ENCODE results near the gene NUDCD2. TPM values are rescaled to one million over a fixed set of nuclear protein-coding genes. Genes with fewer than 3 reads are reported as not detected.

NUDCD2 gene
- total and polyA plus RNA-seq, 9 of the 15 experiments (the other 6 are each of a cell fraction or from before 2014, with no cell fraction given): 14.6 to 76.9 (median 32.5) TPM

DNA sequence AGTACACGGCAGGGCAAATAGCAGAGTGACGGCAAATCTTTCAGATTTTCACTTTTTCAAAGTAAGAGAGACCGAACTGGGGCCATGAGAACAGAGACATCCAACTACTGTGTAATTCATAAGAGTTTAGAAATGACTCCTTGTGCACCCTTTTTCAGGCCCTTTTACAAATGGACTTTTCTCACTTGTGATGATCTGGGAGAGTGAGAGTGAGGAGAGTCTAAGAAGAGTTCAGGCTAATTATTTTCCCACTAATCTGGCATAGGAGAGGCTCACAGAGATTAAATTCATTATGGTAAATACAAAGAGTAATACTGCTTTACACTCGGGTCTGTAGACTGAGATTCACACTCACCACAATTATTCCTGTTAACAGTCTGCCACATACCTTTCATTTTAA lies 23.4 kb downstream of the NUDCD2 start:
- in situ Hi-C loops (cut with MboI) (no loop called here), intact Hi-C loops (cut with micrococcal nuclease) (loop anchor here (5.0 kb wide), 1 partner anchor 921 kb away; no protein-coding TSS in a partner anchor)
- Histone ChIP-seq H3K36me3 (ENCODE audit: control insufficient read depth, insufficient read depth, low read length) (peaks cover 26% of the 10 kb centered on the region), H3K9ac (ENCODE audit: insufficient read depth in 1 of 2, low read depth in 2 of 2, low read length in 2 of 2) (peak overlapping the region; percentile 9 to 77; a peak in 3 of 4 replicates), H3K4me1 (replicated peaks in 1 of 2; ENCODE audit: control insufficient read depth in 2 of 2, insufficient read depth in 2 of 2, low read length in 2 of 2) (peaks cover 3 to 33% of the 10 kb centered on the region in 2 experiments; a peak in 4 of 5 replicates), H3K79me2 (ENCODE audit: control insufficient read depth, insufficient read depth, low read length) (peaks cover 61% of the 10 kb centered on the region), H3K9me1 (ENCODE audit: control insufficient read depth, insufficient read depth, low read length) (no peaks in the 10 kb centered on the region), H2AFZ (ENCODE audit: low read depth, low read length) (peak overlapping the region; percentile 48), H3K27me3 (ENCODE audit: control insufficient read depth in 2 of 2, insufficient read depth in 2 of 2, low read length in 2 of 2) (no peaks in the 10 kb centered on the region), H3K4me3 (peak overlapping the region; percentile 71), H3K9me3 (replicated peaks; ENCODE audit: control insufficient read depth, insufficient read depth, low read depth, low read length) (no peaks in the 10 kb centered on the region), H3K27ac (ENCODE audit: extremely low read depth, low read depth, low read length) (peak overlapping the region; percentile 59), H3K4me2 (ENCODE audit: insufficient read depth, low read length) (peak overlapping the region; percentile 68), H4K20me1 (replicated peaks; ENCODE audit: control insufficient read depth, insufficient read depth, low read length) (peaks cover 12% of the 10 kb centered on the region)
- CTCF ChIA-PET (ENCODE audit: low intra/inter-chr PET ratio): interaction anchor here (1.2 kb wide), 1 partner anchor 15 kb away, joined by 3 read pairs; no protein-coding TSS in a partner anchor
- no peak for FAIRE-seq
- WGBS (ENCODE audit: insufficient coverage, low coverage, missing lambda C conversion rate): 2% methylated on average over 4 of the region's 4 CpGs
- no TSS peak for BruUV-seq (replicated peaks)
- peak; percentile 10 for ATAC-seq
- peak in 1 of 4 experiments; percentile 28 for DNase-seq (ENCODE audit: extremely low read depth in 1 of 4, low spot score in 3 of 4)
- POLR2A ChIA-PET: no interaction called here
- TF ChIP-seq DPF2 (IDR thresholded peaks at IDR 0.05): no peak
- TF ChIP-seq MLLT1 (IDR thresholded peaks at IDR 0.05): no peak; a peak in 1 of 4 replicates
- TF ChIP-seq CBFA2T2 (conservative IDR thresholded peaks at IDR 0.05): no peak
- TF ChIP-seq HIVEP1 (CRISPR knock-in tag; IDR thresholded peaks at IDR 0.05): 0 out of 2 replicates have a peak, but pooled peaks have one; percentile 20
- TF ChIP-seq HNRNPK (IDR thresholded peaks at IDR 0.05; ENCODE audit: low read depth, low read length, poor library complexity, severe bottlenecking): peak; percentile 1
- TF ChIP-seq, protein P1, sequence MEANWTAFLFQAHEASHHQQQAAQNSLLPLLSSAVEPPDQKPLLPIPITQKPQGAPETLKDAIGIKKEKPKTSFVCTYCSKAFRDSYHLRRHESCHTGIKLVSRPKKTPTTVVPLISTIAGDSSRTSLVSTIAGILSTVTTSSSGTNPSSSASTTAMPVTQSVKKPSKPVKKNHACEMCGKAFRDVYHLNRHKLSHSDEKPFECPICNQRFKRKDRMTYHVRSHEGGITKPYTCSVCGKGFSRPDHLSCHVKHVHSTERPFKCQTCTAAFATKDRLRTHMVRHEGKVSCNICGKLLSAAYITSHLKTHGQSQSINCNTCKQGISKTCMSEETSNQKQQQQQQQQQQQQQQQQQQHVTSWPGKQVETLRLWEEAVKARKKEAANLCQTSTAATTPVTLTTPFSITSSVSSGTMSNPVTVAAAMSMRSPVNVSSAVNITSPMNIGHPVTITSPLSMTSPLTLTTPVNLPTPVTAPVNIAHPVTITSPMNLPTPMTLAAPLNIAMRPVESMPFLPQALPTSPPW (CRISPR knock-in tag; IDR thresholded peaks at IDR 0.05): 0 out of 2 replicates have a peak, but pooled peaks have one; percentile 23

Data from K562 (cell line).